NB4 (cell line): Measurements from ENCODE around the gene DGKD.

Experiments used
- CTCF ChIP-seq: IDR thresholded peaks from one replicate; pipeline ENCODE4 v1.5.1; 2012; ENCODE audit warnings: low read depth, low read length
- MYC ChIP-seq: IDR thresholded peaks from 2 replicates; pipeline ENCODE4 v1.6.1; 2011; ENCODE audit warnings: low read depth, low read length

GRCh38 chr2:233436691-233437438 is 82.6 kb downstream of the DGKD start:
- TF ChIP-seq CTCF (no peak), MYC (no peak)
